ENCODE measurements around the gene TTLL1.

TTLL1 gene

DNA sequence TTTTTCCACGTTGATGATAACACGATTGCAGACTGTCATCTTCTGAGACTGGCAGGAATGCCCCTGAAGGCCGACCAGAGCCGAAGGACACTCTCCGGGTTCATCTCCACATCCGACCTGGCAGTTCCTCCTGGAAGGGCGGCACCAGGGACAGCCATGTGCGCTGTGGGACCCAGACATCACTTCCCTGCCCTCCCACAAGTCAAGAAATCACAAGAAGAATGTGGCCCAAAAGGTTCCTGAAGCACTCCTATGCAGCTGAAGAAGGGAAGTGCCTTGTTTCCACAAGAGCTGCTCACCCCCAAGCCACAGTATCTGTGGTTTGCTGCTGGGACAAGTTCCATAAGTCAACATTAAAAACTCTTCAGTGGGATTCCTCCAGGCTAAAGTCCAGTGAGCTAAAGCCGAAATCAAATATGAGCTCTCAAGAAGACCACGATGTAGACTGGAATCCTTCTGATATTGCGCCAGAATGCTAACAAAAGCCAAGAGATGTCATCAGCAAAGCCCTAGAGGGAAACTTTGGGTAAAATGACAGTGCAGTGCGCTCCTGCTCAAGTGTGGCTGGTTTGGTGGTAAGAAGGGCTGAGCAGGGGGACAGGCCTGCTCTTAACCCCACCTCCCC is 95.4 kb downstream of the TTLL1 start:
- no peak for DNase-seq (ENCODE audit: low spot score)

- no peak for DNase-seq (ENCODE audit: low spot score)
Measured at GRCh38 chr22:42992886-42993479, 96.2 kb downstream of the TTLL1 start.

GRCh38 chr22:42992092-42992491 is 97.1 kb downstream of the TTLL1 start:
- no peak for DNase-seq (ENCODE audit: low spot score)

DNA sequence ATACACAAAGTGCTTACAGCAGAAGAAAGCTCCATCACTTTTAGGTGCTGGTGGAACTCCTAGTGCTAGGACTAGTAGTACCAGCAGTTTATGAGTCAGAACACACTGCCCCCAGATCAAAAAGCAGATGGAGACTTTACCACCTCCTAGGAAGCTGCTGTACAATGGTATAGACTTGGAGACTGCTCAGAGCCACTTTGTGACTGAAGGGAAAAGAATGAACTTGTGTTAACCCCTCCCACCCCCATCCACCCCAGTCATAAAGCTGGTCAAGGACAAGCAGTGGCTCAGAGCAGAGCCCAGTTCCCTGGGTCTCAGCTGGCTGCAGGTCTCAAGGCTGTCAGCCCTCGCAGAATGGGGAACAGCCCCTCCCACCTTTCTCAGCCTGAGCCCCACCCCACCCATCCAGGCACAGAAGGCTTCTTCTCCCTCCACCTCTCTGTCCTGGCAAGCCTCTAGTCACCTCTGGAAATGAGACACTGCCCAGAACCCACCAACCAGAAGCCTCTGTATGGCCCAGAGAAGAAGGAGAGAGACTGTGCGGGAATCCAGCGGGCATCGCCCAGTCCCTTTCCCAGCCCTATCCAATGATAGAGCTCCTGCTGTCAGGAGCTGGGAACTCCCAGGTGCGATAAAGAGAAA is 98.1 kb downstream of the TTLL1 start:
- peak; percentile 68 for DNase-seq (ENCODE audit: low spot score)

- peak; percentile 82 for DNase-seq (ENCODE audit: low spot score)
Measured at GRCh38 chr22:42990131-42990838, 98.9 kb downstream of the TTLL1 start.

Measured in AG08396 (cell line).